Keratinocyte (primary cell): ENCODE data around the gene DNAJC13. TPM values are rescaled to one million over a fixed set of nuclear protein-coding genes. Genes with fewer than 3 reads are reported as not detected.

Source experiments
- DNase-seq: peaks from one replicate; pipeline ENCODE4 v3.0.0-alpha.2; 2011; ENCODE audit warnings: low read depth, missing footprints, low spot score
- FAIRE-seq: peaks from 2 replicates; lab custom pipeline; 2011; peaks lifted over from hg19 to GRCh38; lab: Jason Lieb, UNC
- H2AFZ ChIP-seq: 2 replicates; pipeline ENCODE4 v1.6.0; 2012; ENCODE audit warnings: low read length, control low read depth, inconsistent platforms; ENCODE audit not compliant: control insufficient read depth
- H3K27ac ChIP-seq: 2 replicates; pipeline ENCODE4 v1.5.1; 2011; ENCODE audit warnings: low read length; ENCODE audit not compliant: control insufficient read depth, insufficient read depth
- H3K27me3 ChIP-seq: 3 replicates; pipeline ENCODE4 v1.6.0; 2011; ENCODE audit warnings: low read length; ENCODE audit not compliant: control insufficient read depth, insufficient read depth; ENCODE audit errors: extremely low read depth
- H3K36me3 ChIP-seq, 2 experiments: 2 replicates in 1 of 2; 3 replicates in 1 of 2; pipeline ENCODE4 v1.5.1; 2011; ENCODE audit warnings: low read length in 2 of 2, mild to moderate bottlenecking in 1 of 2; ENCODE audit not compliant: control insufficient read depth in 2 of 2, insufficient read depth in 2 of 2; ENCODE audit errors: extremely low read depth in 1 of 2
- H3K4me1 ChIP-seq: 3 replicates; pipeline ENCODE4 v1.5.1; 2011; ENCODE audit warnings: low read length; ENCODE audit not compliant: control insufficient read depth, insufficient read depth; ENCODE audit errors: extremely low read depth
- H3K4me2 ChIP-seq: 3 replicates; pipeline ENCODE4 v1.6.0; 2011; ENCODE audit warnings: low read depth, low read length; ENCODE audit not compliant: control insufficient read depth, insufficient read depth; ENCODE audit errors: extremely low read depth
- H3K4me3 ChIP-seq, 3 experiments: fragments of 200-600 bp in 1 of 3; sonication (generic) in 1 of 3; 2 replicates in 2 of 3; 3 replicates in 1 of 3; pipeline ENCODE4 v1.5.1; 2011 to 2016; ENCODE audit warnings: low read length in 3 of 3, mild to moderate bottlenecking in 3 of 3, control low read depth in 2 of 3, inconsistent platforms in 1 of 3, low read depth in 1 of 3, mixed read lengths in 1 of 3, mixed run types in 1 of 3, moderate library complexity in 1 of 3; ENCODE audit not compliant: control insufficient read depth in 2 of 3, insufficient read depth in 2 of 3; ENCODE audit errors: extremely low read depth in 1 of 3
- H3K79me2 ChIP-seq: 2 replicates; pipeline ENCODE4 v1.6.0; 2012; ENCODE audit warnings: low read length; ENCODE audit not compliant: control insufficient read depth, insufficient read depth
- H3K9ac ChIP-seq: 3 replicates; pipeline ENCODE4 v1.6.0; 2011; ENCODE audit warnings: low read length; ENCODE audit not compliant: control insufficient read depth, insufficient read depth; ENCODE audit errors: extremely low read depth
- H3K9me1 ChIP-seq: 3 replicates; pipeline ENCODE4 v1.6.0; 2011; ENCODE audit warnings: low read length; ENCODE audit not compliant: control insufficient read depth, insufficient read depth; ENCODE audit errors: extremely low read depth
- H3K9me3 ChIP-seq: 2 replicates; pipeline ENCODE4 v1.5.1; 2012; ENCODE audit warnings: low read depth, low read length; ENCODE audit not compliant: control insufficient read depth
- H4K20me1 ChIP-seq: 3 replicates; pipeline ENCODE4 v1.6.0; 2011; ENCODE audit warnings: low read length; ENCODE audit not compliant: control insufficient read depth, insufficient read depth; ENCODE audit errors: extremely low read depth
- CTCF ChIP-seq, 3 experiments: IDR thresholded peaks in 1 of 3; conservative IDR thresholded peaks in 1 of 3; optimal IDR thresholded peaks in 1 of 3; 2 replicates in 2 of 3; 3 replicates in 1 of 3; pipeline versions ENCODE3 to v1.5.1; 2011; ENCODE audit warnings: low read length in 3 of 3, mild to moderate bottlenecking in 3 of 3, moderate library complexity in 2 of 3, control low read depth in 1 of 3, inconsistent platforms in 1 of 3; ENCODE audit not compliant: insufficient read depth in 2 of 3; ENCODE audit errors: extremely low read depth in 1 of 3
- EZH2 ChIP-seq: IDR thresholded peaks from one replicate; pipeline ENCODE4 v1.6.1; 2012; ENCODE audit warnings: inconsistent platforms, mild to moderate bottlenecking, low read length, moderate library complexity
- dilution Hi-C: fragments of 300-500 bp; cut with MboI; formaldehyde crosslinking; loops from one replicate; pipeline ENCODE4 v1.7.0; 2020; ENCODE audit warnings: low sequenced_read_pairs; ENCODE audit not compliant: extremely low pct_ligation_motif_present
- polyA plus RNA-seq, 5 experiments: library from polyadenylated mRNA; depleted of rRNA in 3 of 5; stranded (reverse) in 3 of 5; stranded (forward) in 1 of 5; unstranded in 1 of 5; fragments of >200 nt; gene quantifications; 1 replicate in 1 of 5; 2 replicates in 3 of 5; 3 replicates in 1 of 5; pipeline versions ENCODE4 v1.2.1 to v1.2.3, GENCODE V29; 2011 to 2012; ENCODE audit warnings: missing spikeins in 2 of 5, low read depth in 1 of 5, low replicate concordance in 1 of 5

DNAJC13 gene
- polyA plus RNA-seq, 1 donor (not counting 4 experiments of a cell fraction or from before 2014, with no cell fraction given): 24.3 TPM

- Histone ChIP-seq H3K4me2 (no peak overlapping the region), H3K36me3 (no peaks in the 10 kb centered on the region), H3K9me3 (no peaks in the 10 kb centered on the region), H3K9ac (no peak overlapping the region), H3K27me3 (no peaks in the 10 kb centered on the region), H3K79me2 (no peaks in the 10 kb centered on the region), H3K9me1 (no peaks in the 10 kb centered on the region), H4K20me1 (no peaks in the 10 kb centered on the region), H3K4me1 (no peaks in the 10 kb centered on the region), H3K4me3 (no peak overlapping the region), H2AFZ (no peak overlapping the region), H3K27ac (no peak overlapping the region)
- dilution Hi-C loops: no loop called here
- TF ChIP-seq EZH2: no peak
- TF ChIP-seq CTCF (optimal IDR thresholded peaks at IDR 0.05 in 1 of 3, IDR thresholded peaks at IDR 0.05 in 1 of 3, conservative IDR thresholded peaks at IDR 0.05 in 1 of 3; ENCODE audit: extremely low read depth in 1 of 3, insufficient read depth in 2 of 3, low read length in 3 of 3): no peak
- DNase-seq: no peak
- no peak for FAIRE-seq
These were observed 11.5 kb upstream of the DNAJC13 start for GRCh38 chr3:132405609-132406299.

GRCh38 chr3:132406587-132406986, 10.7 kb upstream of the DNAJC13 start:
- Histone ChIP-seq H3K9me3 (no peaks in the 10 kb centered on the region), H3K9me1 (no peaks in the 10 kb centered on the region), H3K4me2 (no peak overlapping the region), H3K27ac (no peak overlapping the region), H4K20me1 (no peaks in the 10 kb centered on the region), H3K4me3 (no peak overlapping the region), H3K27me3 (no peaks in the 10 kb centered on the region), H3K36me3 (no peaks in the 10 kb centered on the region), H3K79me2 (no peaks in the 10 kb centered on the region), H3K4me1 (no peaks in the 10 kb centered on the region), H2AFZ (no peak overlapping the region), H3K9ac (no peak overlapping the region)
- no peak for FAIRE-seq
- dilution Hi-C loops: no loop called here
- TF ChIP-seq CTCF (optimal IDR thresholded peaks at IDR 0.05 in 1 of 3, IDR thresholded peaks at IDR 0.05 in 1 of 3, conservative IDR thresholded peaks at IDR 0.05 in 1 of 3; ENCODE audit: extremely low read depth in 1 of 3, insufficient read depth in 2 of 3, low read length in 3 of 3) (no peak), EZH2 (no peak)
- DNase-seq: no peak
